GM21619 (cell line): Measurements from ENCODE around the gene MRC2.
A peak's percentile ranks its signal among the peaks of the same experiment; 100 is the strongest.
"Not testable (repeated sequence)": the region's sequence is repeated elsewhere in the genome, so short reads cannot be mapped to it uniquely, and the experiment has no call there.

Source experiments
- ATAC-seq: cut with Tn5 transposase; IDR thresholded peaks from one replicate; pipeline ENCODE4 v1.9.1; 2021; ENCODE audit not compliant: unreplicated experiment

Gene MRC2

GRCh38 chr17:62696256-62696655 lies 68.8 kb downstream of the MRC2 start:
- ATAC-seq: no peak

GRCh38 chr17:62696726-62697490 lies 69.4 kb downstream of the MRC2 start:
- ATAC-seq: no peak

GRCh38 chr17:62698459-62698858 lies 71.0 kb downstream of the MRC2 start:
- ATAC-seq: not testable (repeated sequence)

- no peak for ATAC-seq
Measured at GRCh38 chr17:62700964-62701705, 73.7 kb downstream of the MRC2 start.

GRCh38 chr17:62701706-62702085 lies 74.2 kb downstream of the MRC2 start:
- no peak for ATAC-seq

GRCh38 chr17:62702746-62703260 lies 75.3 kb downstream of the MRC2 start:
- no peak for ATAC-seq

GRCh38 chr17:62703261-62703775 lies 75.8 kb downstream of the MRC2 start:
- no peak for ATAC-seq

- ATAC-seq: peak; percentile 77
Measured at GRCh38 chr17:62703776-62704380, 76.4 kb downstream of the MRC2 start.

- no peak for ATAC-seq
Measured at GRCh38 chr17:62704381-62704971, 77.0 kb downstream of the MRC2 start.

GRCh38 chr17:62705156-62705777 lies 77.8 kb downstream of the MRC2 start:
- no peak for ATAC-seq

GRCh38 chr17:62705778-62706597 lies 78.5 kb downstream of the MRC2 start:
- ATAC-seq: no peak

GRCh38 chr17:62706598-62707424 lies 79.3 kb downstream of the MRC2 start:
- ATAC-seq: no peak

- no peak for ATAC-seq
Measured at GRCh38 chr17:62707425-62707739, 79.9 kb downstream of the MRC2 start.

- ATAC-seq: no peak
Measured at GRCh38 chr17:62708587-62708986, 81.1 kb downstream of the MRC2 start.

- ATAC-seq: no peak
Measured at GRCh38 chr17:62712171-62712581, 84.7 kb downstream of the MRC2 start.

GRCh38 chr17:62713086-62713881 lies 85.8 kb downstream of the MRC2 start:
- ATAC-seq: no peak

- ATAC-seq: no peak
Measured at GRCh38 chr17:62714016-62714777, 86.7 kb downstream of the MRC2 start.
